Esophagus muscularis mucosa (tissue), 3 donors: ENCODE data around the gene BDH1.

Experiments used
- POLR2A ChIP-seq: fragments of 450-650 bp; IDR thresholded peaks from one replicate; pipeline ENCODE4 v1.6.1; 2017; ENCODE audit warnings: antibody characterized with exemption, moderate library complexity, mild to moderate bottlenecking, low read depth
- TF ChIP-seq, protein P1 (sequence below), 3 experiments: fragments of 200-600 bp in 2 of 3; fragments of 450-650 bp in 1 of 3; sonication (generic) in 2 of 3; IDR thresholded peaks; one replicate each; pipeline ENCODE4 v1.5.1; 2017 to 2019; ENCODE audit warnings: antibody characterized with exemption in 3 of 3, mild to moderate bottlenecking in 2 of 3, moderate library complexity in 1 of 3

DNA sequence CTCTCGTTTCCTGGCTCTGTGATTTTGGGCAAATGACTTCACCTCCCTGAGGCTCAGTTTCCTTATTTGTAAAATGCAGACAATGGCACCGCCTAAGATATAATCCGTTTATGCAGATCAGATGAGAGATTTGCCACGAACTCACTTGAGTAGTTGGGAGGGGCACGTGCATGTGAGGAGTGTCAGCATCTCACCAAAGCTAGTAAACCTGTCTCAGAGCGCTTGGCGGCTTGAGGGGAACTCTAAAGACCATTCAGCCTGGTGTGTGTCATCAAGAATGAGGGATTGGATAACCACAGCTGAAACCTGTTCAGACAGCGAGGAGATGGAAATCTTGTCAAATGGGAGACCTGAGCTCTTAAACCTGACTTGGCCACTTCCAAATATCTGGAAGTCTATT lies 48.7 kb downstream of the BDH1 start:
- no peak for TF ChIP-seq POLR2A
- TF ChIP-seq, protein P1, sequence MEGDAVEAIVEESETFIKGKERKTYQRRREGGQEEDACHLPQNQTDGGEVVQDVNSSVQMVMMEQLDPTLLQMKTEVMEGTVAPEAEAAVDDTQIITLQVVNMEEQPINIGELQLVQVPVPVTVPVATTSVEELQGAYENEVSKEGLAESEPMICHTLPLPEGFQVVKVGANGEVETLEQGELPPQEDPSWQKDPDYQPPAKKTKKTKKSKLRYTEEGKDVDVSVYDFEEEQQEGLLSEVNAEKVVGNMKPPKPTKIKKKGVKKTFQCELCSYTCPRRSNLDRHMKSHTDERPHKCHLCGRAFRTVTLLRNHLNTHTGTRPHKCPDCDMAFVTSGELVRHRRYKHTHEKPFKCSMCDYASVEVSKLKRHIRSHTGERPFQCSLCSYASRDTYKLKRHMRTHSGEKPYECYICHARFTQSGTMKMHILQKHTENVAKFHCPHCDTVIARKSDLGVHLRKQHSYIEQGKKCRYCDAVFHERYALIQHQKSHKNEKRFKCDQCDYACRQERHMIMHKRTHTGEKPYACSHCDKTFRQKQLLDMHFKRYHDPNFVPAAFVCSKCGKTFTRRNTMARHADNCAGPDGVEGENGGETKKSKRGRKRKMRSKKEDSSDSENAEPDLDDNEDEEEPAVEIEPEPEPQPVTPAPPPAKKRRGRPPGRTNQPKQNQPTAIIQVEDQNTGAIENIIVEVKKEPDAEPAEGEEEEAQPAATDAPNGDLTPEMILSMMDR (IDR thresholded peaks at IDR 0.05): no peak
